ENCODE results near the gene ARHGEF6.

DNA sequence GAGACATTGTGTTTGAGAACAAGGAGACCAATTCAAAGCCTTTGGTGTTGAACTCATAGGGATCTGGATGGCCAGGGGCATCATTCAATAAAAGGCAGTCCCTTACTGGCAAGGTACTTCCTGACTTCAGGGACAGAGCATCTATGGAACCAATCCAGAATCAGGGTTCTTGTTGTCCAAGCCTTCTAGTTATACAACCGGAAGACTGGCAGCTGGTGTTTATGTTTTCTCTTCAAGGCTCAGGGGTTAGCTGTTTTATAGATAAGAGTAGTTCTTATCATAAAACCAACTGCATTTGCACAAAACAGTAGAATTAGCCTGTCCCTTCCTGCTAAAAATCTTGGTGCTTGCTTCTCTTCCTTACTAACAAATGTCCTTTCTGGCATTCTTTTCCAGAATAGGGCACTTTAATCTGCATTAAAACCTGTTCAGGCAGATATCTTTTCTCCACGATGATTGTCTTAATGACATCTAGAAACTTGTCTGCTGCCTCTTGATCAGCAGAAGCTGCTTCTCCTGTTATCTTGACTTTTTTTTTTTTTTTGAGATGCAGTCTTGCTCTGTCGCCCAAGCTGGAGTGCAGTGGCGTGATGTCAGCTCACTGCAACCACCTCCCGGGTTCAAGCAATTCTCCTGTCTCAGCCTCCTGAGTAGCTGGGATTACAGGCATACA is 38.4 kb upstream of the ARHGEF6 start:
- TF ChIP-seq EZH2phosphoT487 (IDR thresholded peaks at IDR 0.05; ENCODE audit: borderline replicate concordance, low read length) = no peak
- TF ChIP-seq, protein P1, sequence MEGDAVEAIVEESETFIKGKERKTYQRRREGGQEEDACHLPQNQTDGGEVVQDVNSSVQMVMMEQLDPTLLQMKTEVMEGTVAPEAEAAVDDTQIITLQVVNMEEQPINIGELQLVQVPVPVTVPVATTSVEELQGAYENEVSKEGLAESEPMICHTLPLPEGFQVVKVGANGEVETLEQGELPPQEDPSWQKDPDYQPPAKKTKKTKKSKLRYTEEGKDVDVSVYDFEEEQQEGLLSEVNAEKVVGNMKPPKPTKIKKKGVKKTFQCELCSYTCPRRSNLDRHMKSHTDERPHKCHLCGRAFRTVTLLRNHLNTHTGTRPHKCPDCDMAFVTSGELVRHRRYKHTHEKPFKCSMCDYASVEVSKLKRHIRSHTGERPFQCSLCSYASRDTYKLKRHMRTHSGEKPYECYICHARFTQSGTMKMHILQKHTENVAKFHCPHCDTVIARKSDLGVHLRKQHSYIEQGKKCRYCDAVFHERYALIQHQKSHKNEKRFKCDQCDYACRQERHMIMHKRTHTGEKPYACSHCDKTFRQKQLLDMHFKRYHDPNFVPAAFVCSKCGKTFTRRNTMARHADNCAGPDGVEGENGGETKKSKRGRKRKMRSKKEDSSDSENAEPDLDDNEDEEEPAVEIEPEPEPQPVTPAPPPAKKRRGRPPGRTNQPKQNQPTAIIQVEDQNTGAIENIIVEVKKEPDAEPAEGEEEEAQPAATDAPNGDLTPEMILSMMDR (IDR thresholded peaks at IDR 0.05; ENCODE audit: low read depth, low read length, poor library complexity, severe bottlenecking) = no peak
